Tibial nerve (tissue), 4 donors: Measurements from ENCODE around the gene PNPLA2. TPM values are rescaled to one million over a fixed set of nuclear protein-coding genes. Genes with fewer than 3 reads are reported as not detected.
A peak's percentile ranks its signal among the peaks of the same experiment; 100 is the strongest.

Experiments used
- DNase-seq, 2 donors: peaks; one replicate each; pipeline ENCODE4 v3.0.0-alpha.2; 2019; ENCODE audit warnings: low spot score in 2 of 2
- H3K27ac ChIP-seq, 4 donors: fragments of 200-600 bp; sonication (generic) in 3 of 4; one replicate each; pipeline ENCODE4 v1.5.1; 2017 to 2019; ENCODE audit warnings: mild to moderate bottlenecking in 1 of 4
- H3K27me3 ChIP-seq, 2 donors: fragments of 200-600 bp; sonication (generic) in 1 of 2; one replicate each; pipeline versions ENCODE4 v1.5.1 to v1.6.0; 2017 to 2019
- H3K36me3 ChIP-seq, 3 donors: fragments of 200-600 bp; sonication (generic); one replicate each; pipeline ENCODE4 v1.5.1; 2018 to 2019
- H3K4me1 ChIP-seq, 4 donors: fragments of 200-600 bp; sonication (generic) in 3 of 4; one replicate each; pipeline ENCODE4 v1.5.1; 2017 to 2019
- H3K4me3 ChIP-seq, 4 donors: fragments of 200-600 bp; sonication (generic) in 3 of 4; one replicate each; pipeline ENCODE4 v1.5.1; 2017 to 2019; ENCODE audit warnings: mild to moderate bottlenecking in 1 of 4, moderate library complexity in 1 of 4
- H3K9me3 ChIP-seq, 4 donors: fragments of 200-600 bp; sonication (generic) in 3 of 4; one replicate each; pipeline ENCODE4 v1.5.1; 2017 to 2019
- CTCF ChIP-seq, 5 experiments: fragments of 200-600 bp in 3 of 5; fragments of 450-650 bp in 2 of 5; sonication (generic) in 3 of 5; IDR thresholded peaks; one replicate each; pipeline ENCODE4 v1.5.1; 2016 to 2019; ENCODE audit warnings: antibody characterized with exemption in 5 of 5, mild to moderate bottlenecking in 3 of 5, moderate library complexity in 2 of 5
- EP300 ChIP-seq, 2 donors: sonication (generic); formaldehyde crosslinking; IDR thresholded peaks; one replicate each; pipeline ENCODE4 v1.6.1; 2017; ENCODE audit warnings: antibody characterized with exemption in 2 of 2, mild to moderate bottlenecking in 1 of 2
- POLR2A ChIP-seq, 2 donors: fragments of 450-650 bp; IDR thresholded peaks; one replicate each; pipeline ENCODE4 v1.6.1; 2017; ENCODE audit warnings: antibody characterized with exemption in 2 of 2, mild to moderate bottlenecking in 2 of 2, moderate library complexity in 2 of 2
- WGBS, 2 donors: methylation state at CpG; one replicate each; pipeline ENCODE4 v1.1.5; 2018; 5-methylcytosine and 5-hydroxymethylcytosine counted together
- total RNA-seq, 4 donors: library from RNA; depleted of rRNA; stranded (reverse); fragments of >200 nt; gene quantifications; one replicate each; pipeline ENCODE4 v1.1.0, GENCODE V29; 2016

PNPLA2 gene
- total RNA-seq: 100 to 1,000 TPM; 136 to 314 (median 187) TPM

GRCh38 chr11:818396-819128 lies at the start of gene PNPLA2:
Gene PNPLA2 (plus strand): TSS chr11:818914. CDS start chr11:819719, 805 bp downstream.
- Histone ChIP-seq H3K27me3 (no peaks in the 10 kb centered on the region), H3K4me1 (peaks cover 0 to 34% (median 27%) of the 10 kb centered on the region in 4 donors), H3K36me3 (peaks cover 0 to 43% (median 7%) of the 10 kb centered on the region in 3 donors), H3K4me3 (peak within 1 kb of the TSS; percentile 65 to 81 (median 71)), H3K27ac (peak within 1 kb of the TSS; percentile 88 to 95 (median 91)), H3K9me3 (no peaks in the 10 kb centered on the region)
- DNase-seq: no peak
- 17 to 34% methylated on average over 8 to 16 of the region's 20 CpGs for WGBS, 2 donors
- TF ChIP-seq EP300 (IDR thresholded peaks at IDR 0.05) (peak in 1 of 2 donors; percentile 54), POLR2A (IDR thresholded peaks at IDR 0.05) (no peak)

GRCh38 chr11:769887-770641 lies 48.6 kb upstream of the PNPLA2 start:
- Histone ChIP-seq H3K9me3 (no peaks in the 10 kb centered on the region), H3K4me1 (peaks cover 0 to 41% (median 14%) of the 10 kb centered on the region in 4 donors), H3K36me3 (peaks cover 0 to 82% (median 5%) of the 10 kb centered on the region in 3 donors), H3K27me3 (no peaks in the 10 kb centered on the region), H3K4me3 (no peak overlapping the region), H3K27ac (peak overlapping the region in 2 of 4 donors; percentile 80 to 89)
- TF ChIP-seq EP300 (IDR thresholded peaks at IDR 0.05) (no peak), POLR2A (IDR thresholded peaks at IDR 0.05) (no peak), CTCF (IDR thresholded peaks at IDR 0.05) (no peak)
- DNase-seq: no peak
- 86 to 93% methylated on average over 19 to 23 of the region's 23 CpGs for WGBS, 2 donors

- H3K36me3 ChIP-seq: peaks cover 0 to 73% (median 4%) of the 10 kb centered on the region in 3 donors
- no peaks in the 10 kb centered on the region for H3K9me3 ChIP-seq
- H3K27me3 ChIP-seq: no peaks in the 10 kb centered on the region
- peaks cover 0 to 50% (median 21%) of the 10 kb centered on the region in 4 donors for H3K4me1 ChIP-seq
- no peak for DNase-seq
- no peak overlapping the region for H3K4me3 ChIP-seq
- H3K27ac ChIP-seq: peak overlapping the region in 2 of 4 donors; percentile 80 to 89
- TF ChIP-seq EP300 (IDR thresholded peaks at IDR 0.05): no peak
- TF ChIP-seq CTCF (IDR thresholded peaks at IDR 0.05): no peak
- no peak for TF ChIP-seq POLR2A (IDR thresholded peaks at IDR 0.05)
- WGBS, 2 donors: 85 to 86% methylated on average over 21 to 32 of the region's 32 CpGs
Measured at GRCh38 chr11:770642-771616, 47.8 kb upstream of the PNPLA2 start.

GRCh38 chr11:771617-772204 lies 47.0 kb upstream of the PNPLA2 start:
- no peak for DNase-seq
- Histone ChIP-seq H3K9me3 (no peaks in the 10 kb centered on the region), H3K36me3 (peaks cover 0 to 65% (median 4%) of the 10 kb centered on the region in 3 donors), H3K27me3 (no peaks in the 10 kb centered on the region), H3K4me1 (peaks cover 0 to 58% (median 29%) of the 10 kb centered on the region in 4 donors), H3K27ac (peak overlapping the region; percentile 34 to 89 (median 72)), H3K4me3 (no peak overlapping the region)
- WGBS, 2 donors: 78 to 87% methylated on average over 9 to 12 of the region's 15 CpGs
- no peak for TF ChIP-seq CTCF (IDR thresholded peaks at IDR 0.05)
- no peak for TF ChIP-seq POLR2A (IDR thresholded peaks at IDR 0.05)
- no peak for TF ChIP-seq EP300 (IDR thresholded peaks at IDR 0.05)
